Chondrocyte (in vitro differentiated cells): Measurements from ENCODE around the gene CSNK1A1. TPM values are rescaled to one million over a fixed set of nuclear protein-coding genes. Genes with fewer than 3 reads are reported as not detected.

Source experiments
- DNase-seq: peaks from one replicate; pipeline ENCODE4 v3.0.0; 2021; ENCODE audit warnings: mixed read lengths, low spot score
- H3K27ac Mint-ChIP-seq: one replicate; pipeline ENCODE4 v1.8.0; 2021; ENCODE audit warnings: mild to moderate bottlenecking, moderate library complexity, mixed read lengths; ENCODE audit not compliant: unreplicated experiment
- H3K27me3 Mint-ChIP-seq: 2 replicates; pipeline ENCODE4 v1.8.0; 2021; ENCODE audit warnings: low read depth, mixed read lengths
- H3K36me3 Mint-ChIP-seq: 2 replicates; pipeline ENCODE4 v1.8.0; 2021; ENCODE audit warnings: low read depth, mixed read lengths
- H3K4me1 Mint-ChIP-seq: 2 replicates; pipeline ENCODE4 v1.8.0; 2021; ENCODE audit warnings: low read depth, mild to moderate bottlenecking, mixed read lengths
- H3K4me3 Mint-ChIP-seq: one replicate; pipeline ENCODE4 v1.8.0; 2021; ENCODE audit warnings: mild to moderate bottlenecking, moderate library complexity, mixed read lengths; ENCODE audit not compliant: unreplicated experiment
- H3K9me3 Mint-ChIP-seq: 2 replicates; pipeline ENCODE4 v1.8.0; 2021; ENCODE audit warnings: low read depth, mixed read lengths
- CTCF ChIP-seq: fragments of 200-600 bp; sonication (generic); IDR thresholded peaks from 2 replicates; pipeline ENCODE4 v1.5.0; 2021; ENCODE audit warnings: antibody characterized with exemption, mild to moderate bottlenecking, moderate library complexity
- total RNA-seq: library from RNA; stranded (reverse); gene quantifications from 3 replicates; pipeline ENCODE4 v1.2.1, GENCODE V29; 2021

The CSNK1A1 gene
- total RNA-seq, 1 donor from 2014 or later = 214 TPM

DNA sequence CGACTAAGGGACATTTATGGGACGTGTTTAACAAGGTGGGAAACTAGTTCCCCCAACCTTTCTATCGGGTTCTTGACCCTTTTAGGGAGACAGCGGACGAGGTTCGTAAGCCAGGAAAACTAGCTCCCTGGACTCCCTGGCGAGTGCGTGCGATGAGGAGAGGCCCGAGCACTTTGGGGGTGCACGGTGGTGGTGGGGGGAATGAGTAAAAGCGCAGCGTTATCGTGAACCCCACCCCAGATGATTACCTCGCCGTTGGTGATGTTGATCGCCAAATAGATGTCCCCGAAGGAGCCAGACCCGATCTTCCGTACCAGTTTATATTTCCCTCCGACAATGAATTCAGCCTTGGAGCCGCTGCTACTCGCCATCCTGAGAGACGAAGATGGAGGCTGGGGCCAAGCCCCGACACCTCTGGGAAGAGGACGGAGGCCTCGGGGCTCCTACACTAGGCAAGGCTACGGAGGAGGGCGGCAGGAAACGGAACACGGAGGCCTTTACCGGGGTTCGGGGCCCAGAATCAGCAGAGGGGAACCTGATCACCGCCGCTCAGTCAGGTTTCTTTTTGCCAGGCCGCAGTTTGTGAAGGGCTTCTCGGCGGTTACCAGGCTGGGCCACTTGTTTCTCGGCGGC, 529 bp downstream of the CSNK1A1 start:
- H3K27ac Mint-ChIP-seq = peak overlapping the region; percentile 99
- no peaks in the 10 kb centered on the region for H3K9me3 Mint-ChIP-seq
- TF ChIP-seq CTCF = no peak
- H3K4me1 Mint-ChIP-seq = peaks cover 40% of the 10 kb centered on the region
- no peaks in the 10 kb centered on the region for H3K27me3 Mint-ChIP-seq
- peak overlapping the region; percentile 97 for H3K4me3 Mint-ChIP-seq
- no peak for DNase-seq
- H3K36me3 Mint-ChIP-seq = peaks cover 18% of the 10 kb centered on the region

DNA sequence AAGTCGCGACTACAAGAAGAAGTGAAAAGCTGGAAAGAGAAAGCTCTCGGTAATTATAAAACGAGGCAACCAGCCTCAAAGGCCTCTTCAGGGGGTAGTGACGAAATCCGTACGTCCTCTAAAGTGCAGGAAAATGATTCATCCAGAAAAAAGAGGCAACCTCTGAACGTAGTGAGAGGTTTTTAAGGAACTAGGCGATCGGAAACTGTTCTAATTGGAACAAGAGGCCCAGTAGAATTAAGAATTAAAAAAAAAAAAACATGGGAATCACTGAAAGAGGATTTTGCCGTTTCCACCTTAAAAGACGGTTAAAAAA, 1.0 kb downstream of the CSNK1A1 start:
- Mint-ChIP-seq H3K4me1 (peaks cover 43% of the 10 kb centered on the region), H3K36me3 (peaks cover 22% of the 10 kb centered on the region), H3K27ac (peak overlapping the region; percentile 99), H3K9me3 (no peaks in the 10 kb centered on the region), H3K4me3 (peak overlapping the region; percentile 97), H3K27me3 (no peaks in the 10 kb centered on the region)
- DNase-seq = no peak
- no peak for TF ChIP-seq CTCF

DNA sequence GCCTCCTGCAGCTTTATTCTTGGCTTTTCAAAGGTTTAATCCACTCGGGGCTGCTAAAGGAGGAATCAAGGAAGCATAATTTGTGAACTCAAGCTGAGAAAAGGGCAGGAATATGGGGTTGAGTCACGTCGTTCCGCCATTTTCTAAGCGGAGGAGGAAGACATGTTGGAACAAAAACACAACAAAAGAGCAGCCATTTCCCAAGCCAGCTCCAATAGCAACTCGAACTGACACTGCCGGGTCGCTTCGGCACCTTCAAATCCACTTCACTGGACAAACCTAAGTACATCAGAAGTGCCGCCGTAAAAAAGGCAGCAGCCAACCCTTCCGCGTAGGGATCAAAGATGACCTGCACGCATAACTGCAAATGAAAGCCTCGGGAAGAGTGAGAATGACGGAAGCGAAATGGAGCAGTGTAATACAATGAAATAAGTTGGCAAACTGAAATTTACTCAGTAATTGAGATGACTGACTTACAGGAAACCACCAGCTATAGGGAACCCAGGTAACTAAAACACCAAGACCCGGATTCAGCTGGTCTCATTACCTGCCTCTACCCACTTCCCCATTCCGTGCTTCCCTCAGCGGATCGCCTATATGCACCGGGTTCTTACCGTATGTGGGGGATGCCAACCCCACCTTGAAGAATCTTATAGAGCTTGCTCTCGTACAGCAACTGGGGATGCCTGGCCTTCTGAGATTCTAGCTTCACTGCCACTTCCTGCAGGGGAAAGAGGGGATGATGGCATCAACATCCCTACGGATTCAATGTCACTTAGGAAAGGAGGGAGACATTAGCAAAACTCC, 1.6 kb downstream of the CSNK1A1 start:
- Mint-ChIP-seq H3K27ac (peak overlapping the region; percentile 99), H3K4me1 (peaks cover 45% of the 10 kb centered on the region), H3K36me3 (peaks cover 24% of the 10 kb centered on the region), H3K4me3 (peak overlapping the region; percentile 97), H3K27me3 (no peaks in the 10 kb centered on the region), H3K9me3 (no peaks in the 10 kb centered on the region)
- TF ChIP-seq CTCF = peak; percentile 49
- DNase-seq = no peak

DNA sequence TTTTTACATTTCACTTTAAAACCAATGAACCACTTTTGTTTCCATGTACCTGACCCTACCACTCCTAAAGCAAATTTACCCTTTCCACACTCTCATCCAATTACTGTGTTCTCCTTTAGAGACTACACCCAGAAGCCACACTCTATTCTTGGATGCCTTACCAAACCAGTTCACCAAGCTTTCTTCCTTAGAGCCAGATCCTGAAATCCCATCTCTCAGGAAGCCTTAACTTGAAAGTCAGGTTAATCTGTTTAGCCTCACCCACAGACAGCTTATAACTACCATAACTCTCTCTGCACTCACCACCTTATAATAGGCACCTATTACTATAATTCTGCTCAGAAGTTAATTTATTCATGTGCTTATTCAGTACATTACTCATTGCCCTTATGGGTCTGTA, 4.3 kb downstream of the CSNK1A1 start:
- H3K27ac Mint-ChIP-seq = peak overlapping the region; percentile 75
- peak overlapping the region; percentile 19 for H3K4me3 Mint-ChIP-seq
- no peak for TF ChIP-seq CTCF
- peaks cover 26% of the 10 kb centered on the region for H3K36me3 Mint-ChIP-seq
- peaks cover 58% of the 10 kb centered on the region for H3K4me1 Mint-ChIP-seq
- no peaks in the 10 kb centered on the region for H3K9me3 Mint-ChIP-seq
- no peaks in the 10 kb centered on the region for H3K27me3 Mint-ChIP-seq
- no peak for DNase-seq

DNA sequence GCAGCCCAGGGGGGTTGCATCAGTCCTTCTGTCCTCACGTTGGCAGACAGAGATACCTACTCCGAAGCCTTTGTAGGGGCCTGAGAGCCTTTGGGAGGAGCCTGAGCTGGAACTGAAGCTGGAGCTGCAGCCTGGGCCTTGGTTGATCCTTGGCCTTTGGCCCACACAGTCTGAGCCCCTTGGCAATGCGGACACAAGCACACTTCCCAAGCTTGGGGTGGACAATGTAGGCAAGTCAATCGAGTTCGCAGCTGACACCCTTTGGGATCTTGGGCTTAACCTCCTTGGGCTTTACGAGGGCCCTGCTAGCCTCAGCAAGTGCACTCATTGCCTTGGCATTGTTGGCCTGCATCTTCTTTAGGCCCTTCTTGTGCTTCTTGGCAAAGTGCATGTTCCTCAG, 5.9 kb downstream of the CSNK1A1 start:
- no peak for DNase-seq
- peaks cover 27% of the 10 kb centered on the region for H3K36me3 Mint-ChIP-seq
- no peaks in the 10 kb centered on the region for H3K27me3 Mint-ChIP-seq
- peak overlapping the region; percentile 49 for H3K27ac Mint-ChIP-seq
- peaks cover 57% of the 10 kb centered on the region for H3K4me1 Mint-ChIP-seq
- no peak for TF ChIP-seq CTCF
- no peaks in the 10 kb centered on the region for H3K9me3 Mint-ChIP-seq
- H3K4me3 Mint-ChIP-seq = no peak overlapping the region
